SK-N-MC (cell line): ENCODE data around the gene METTL15.

Experiments used
- EZH2 ChIP-seq: fragments of 200-600 bp; sonication (generic); IDR thresholded peaks from one replicate; pipeline ENCODE4 v1.6.1; 2017; ENCODE audit warnings: antibody characterized with exemption
- POLR2AphosphoS5 ChIP-seq: IDR thresholded peaks from 2 replicates; pipeline ENCODE4 v1.6.1; 2012; ENCODE audit warnings: mild to moderate bottlenecking, low read depth, low read length, borderline replicate concordance

- no peak for TF ChIP-seq POLR2AphosphoS5
- no peak for TF ChIP-seq EZH2
Measured at GRCh38 chr11:28098257-28098656, 9.9 kb upstream of the METTL15 start.
